ENCODE results near the gene RIPPLY3.

The RIPPLY3 gene

DNA sequence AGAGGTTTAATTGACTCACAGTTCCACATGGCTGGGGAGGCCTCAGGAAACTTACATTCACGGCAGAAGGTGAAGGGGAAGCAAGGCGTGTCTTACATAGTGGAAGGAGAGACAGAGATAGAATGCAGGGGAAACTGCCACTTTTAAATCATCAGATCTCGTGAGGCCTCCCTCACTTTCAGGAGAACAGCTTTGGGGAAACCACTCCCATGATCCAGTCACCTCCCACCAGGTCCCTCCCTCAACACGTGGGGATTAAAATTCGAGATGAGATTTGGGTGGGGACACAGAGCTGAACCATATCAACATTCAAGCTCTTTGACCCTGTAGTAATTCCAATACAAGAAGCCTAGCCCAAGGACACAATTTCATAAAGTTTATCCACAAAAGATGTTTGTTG lies 52.7 kb downstream of the RIPPLY3 start:
- DNase-seq = no peak

DNA sequence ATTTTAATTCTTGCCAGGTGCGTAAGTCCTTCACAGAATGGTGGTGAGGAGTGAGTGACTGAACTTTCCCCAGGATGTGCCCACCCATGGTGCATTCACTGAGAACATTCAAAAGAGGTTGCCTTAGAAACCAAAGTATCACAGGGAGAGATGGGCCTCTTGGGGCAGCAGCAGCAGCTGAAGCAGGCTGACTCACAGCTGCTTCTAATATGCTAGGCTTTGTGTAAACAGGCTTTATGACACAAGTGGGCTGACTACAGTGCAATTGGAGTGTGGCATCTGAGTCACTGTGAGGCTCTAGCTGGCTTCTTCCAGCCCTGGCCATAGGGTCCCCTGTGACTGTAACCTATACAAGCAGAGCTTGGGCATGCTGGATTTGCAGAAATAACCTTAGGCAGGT lies 53.8 kb downstream of the RIPPLY3 start:
- peak in 31 of 56 donors; percentile 12 to 77 (median 29) for DNase-seq

DNA sequence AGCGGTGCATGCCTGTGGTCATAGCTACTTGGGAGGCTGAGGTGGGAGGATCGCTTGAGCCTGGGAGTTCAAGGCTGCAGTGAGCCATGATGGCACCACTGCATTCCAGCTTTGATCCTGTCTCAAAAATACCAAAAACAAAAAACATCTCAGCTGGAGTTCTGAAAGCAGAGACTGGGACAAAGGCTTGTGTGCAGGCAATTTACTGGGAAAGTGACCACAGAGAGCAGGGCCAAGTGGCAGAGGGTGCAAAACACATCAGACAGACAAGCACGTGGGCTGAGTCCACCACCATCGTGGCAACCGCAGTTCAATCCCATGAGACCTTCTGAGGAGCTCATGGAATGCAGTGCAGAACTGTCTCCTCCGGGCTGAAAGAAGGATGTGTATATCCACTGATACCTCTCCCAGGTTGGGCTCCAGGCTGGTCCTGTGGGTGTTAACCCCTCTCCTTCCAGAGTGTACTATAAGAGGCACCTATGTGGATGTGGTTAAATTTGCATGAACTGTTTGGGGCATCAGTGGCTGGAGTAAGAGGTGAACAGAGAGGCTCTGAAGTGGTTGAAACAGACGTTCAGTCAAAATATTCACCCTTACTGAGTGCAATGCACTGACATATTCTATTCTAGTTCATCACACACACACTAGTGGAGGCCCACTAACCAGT lies 55.6 kb downstream of the RIPPLY3 start:
- no peak for DNase-seq

DNA sequence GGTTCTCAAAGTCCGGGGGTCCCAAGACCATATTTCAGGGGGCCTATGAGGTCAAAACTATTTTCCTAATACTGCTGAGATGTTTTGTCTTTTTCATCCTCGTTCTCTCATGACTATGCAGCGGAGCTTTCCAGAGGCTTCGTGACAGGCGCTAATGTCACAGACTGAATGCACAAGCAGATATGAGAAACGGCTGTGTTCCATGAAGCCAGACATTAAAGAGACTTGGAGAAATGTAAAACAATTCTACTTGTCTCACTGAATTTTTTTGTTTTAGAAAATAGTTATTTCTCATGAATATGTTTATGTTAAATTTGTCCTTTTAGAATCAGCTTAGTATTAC lies 56.1 kb downstream of the RIPPLY3 start:
- no peak for DNase-seq

DNA sequence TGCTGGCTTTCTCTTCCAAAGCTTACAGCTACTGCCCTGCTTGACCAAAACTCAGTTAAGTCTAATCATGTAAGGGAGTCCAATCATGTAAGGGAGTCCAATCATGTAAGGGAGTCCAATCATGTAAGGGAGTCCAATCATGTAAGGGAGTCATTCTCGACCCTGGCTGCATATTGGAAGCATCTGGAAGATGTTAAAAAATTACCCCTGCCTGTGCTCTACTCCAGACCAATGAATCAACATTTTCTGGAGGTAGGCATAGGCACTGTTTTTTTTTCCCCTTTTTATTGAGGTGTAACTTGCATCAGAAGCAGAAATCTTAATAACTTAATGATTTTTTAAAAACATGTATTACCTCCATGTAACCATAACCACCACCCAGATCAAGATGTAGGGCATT lies 56.9 kb downstream of the RIPPLY3 start:
- no peak for DNase-seq

DNA sequence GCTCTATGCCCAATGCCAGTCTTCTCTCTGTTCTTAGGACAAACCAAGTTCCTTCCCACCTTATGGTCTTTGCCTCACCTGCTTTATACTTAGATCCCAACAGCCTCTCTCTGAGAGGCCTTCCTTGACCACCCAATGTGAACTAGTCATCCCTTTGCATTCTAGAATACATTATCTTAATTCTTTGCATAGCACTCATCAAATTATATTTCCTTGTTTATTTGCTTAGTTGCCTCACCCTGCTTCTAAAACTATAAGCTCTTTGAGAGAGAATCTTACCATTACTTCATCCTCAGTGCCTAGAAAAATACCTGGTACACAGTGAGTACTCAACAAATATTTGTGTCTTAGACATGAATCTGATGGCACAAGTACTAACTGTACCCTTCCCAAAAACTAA lies 58.3 kb downstream of the RIPPLY3 start:
- no peak for DNase-seq

DNA sequence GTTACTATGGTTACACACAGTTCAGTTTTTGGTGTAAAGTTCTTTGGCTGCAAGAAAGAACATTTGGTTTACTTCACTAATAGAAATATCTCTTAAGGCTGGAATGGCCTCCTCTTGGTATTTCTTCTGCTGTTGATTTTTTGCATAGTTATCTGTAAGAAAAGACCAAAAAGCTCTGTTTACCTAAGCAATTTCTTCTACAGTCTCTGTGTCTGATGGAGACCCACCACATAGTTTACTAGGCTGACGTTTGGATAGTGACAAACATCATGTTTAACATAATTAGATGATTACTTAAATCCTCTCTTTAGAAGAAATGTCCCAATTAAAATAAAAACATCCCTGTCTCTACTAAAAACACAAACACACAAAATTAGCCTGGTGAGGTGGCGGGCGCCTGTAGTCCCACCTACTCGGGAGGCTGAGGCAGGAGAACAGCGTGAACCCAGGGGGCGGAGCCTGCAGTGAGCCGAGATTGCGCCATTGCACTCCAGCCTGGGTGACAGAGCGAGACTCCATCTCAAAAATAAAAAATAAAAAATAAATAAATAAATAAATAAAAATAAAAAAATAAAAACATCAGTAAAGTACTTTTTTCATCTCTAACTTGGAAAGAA lies 59.2 kb downstream of the RIPPLY3 start:
- no peak for DNase-seq

All from amygdala (tissue), 56 donors.